HEK293 (cell line): ENCODE measurements around the gene ADK.

Source experiments
- GLI4 ChIP-seq: fragments of 450-650 bp; formaldehyde crosslinking; IDR thresholded peaks from 2 replicates; pipeline ENCODE4 v1.5.1; 2016; ENCODE audit warnings: missing biosample characterization, missing genetic modification characterization
- IKZF3 ChIP-seq: fragments of 450-650 bp; IDR thresholded peaks from 2 replicates; pipeline ENCODE4 v1.5.0; 2018; ENCODE audit warnings: missing biosample characterization, mild to moderate bottlenecking, missing genetic modification characterization, moderate library complexity
- SALL2 ChIP-seq: fragments of 450-650 bp; formaldehyde crosslinking; IDR thresholded peaks from 2 replicates; pipeline ENCODE4 v1.5.0; 2017; ENCODE audit warnings: missing biosample characterization, mild to moderate bottlenecking, missing genetic modification characterization, borderline replicate concordance
- SCRT1 ChIP-seq: fragments of 450-650 bp; formaldehyde crosslinking; IDR thresholded peaks from 2 replicates; pipeline ENCODE4 v1.5.1; 2016; ENCODE audit warnings: missing biosample characterization, missing genetic modification characterization, borderline replicate concordance
- SETDB1 ChIP-seq: IDR thresholded peaks from one replicate; pipeline ENCODE4 v1.6.1; 2017; ENCODE audit warnings: mild to moderate bottlenecking, low read length, moderate library complexity, mixed read lengths; ENCODE audit not compliant: insufficient read length
- TCF7L2 ChIP-seq: IDR thresholded peaks from 2 replicates; pipeline ENCODE4 v1.6.1; 2011; ENCODE audit warnings: low read depth, mild to moderate bottlenecking, inconsistent platforms, low read length, moderate library complexity, borderline replicate concordance
- TRIM28 ChIP-seq: IDR thresholded peaks from 2 replicates; pipeline ENCODE4 v1.6.1; 2011; ENCODE audit warnings: low read length, control low read depth, borderline replicate concordance
- ZBTB17 ChIP-seq: fragments of 450-650 bp; formaldehyde crosslinking; IDR thresholded peaks from 2 replicates; pipeline ENCODE4 v1.5.1; 2016; ENCODE audit warnings: missing biosample characterization, missing genetic modification characterization
- ZBTB7A ChIP-seq: fragments of 450-650 bp; formaldehyde crosslinking; IDR thresholded peaks from 2 replicates; pipeline ENCODE4 v1.5.1; 2016; ENCODE audit warnings: low read depth, missing biosample characterization, missing genetic modification characterization
- ZNF132 ChIP-seq: fragments of 450-650 bp; formaldehyde crosslinking; IDR thresholded peaks from 2 replicates; pipeline ENCODE4 v1.5.1; 2017; ENCODE audit warnings: missing biosample characterization, missing genetic modification characterization, borderline replicate concordance
- ZNF140 ChIP-seq: fragments of 450-650 bp; formaldehyde crosslinking; IDR thresholded peaks from 2 replicates; pipeline ENCODE4 v1.5.1; 2016; ENCODE audit warnings: missing biosample characterization, missing genetic modification characterization
- ZNF146 ChIP-seq: fragments of 450-650 bp; formaldehyde crosslinking; IDR thresholded peaks from 2 replicates; pipeline ENCODE4 v1.5.1; 2016; ENCODE audit warnings: missing biosample characterization, missing genetic modification characterization
- ZNF2 ChIP-seq: fragments of 450-650 bp; formaldehyde crosslinking; IDR thresholded peaks from 2 replicates; pipeline ENCODE4 v1.5.1; 2016; ENCODE audit warnings: missing biosample characterization, missing genetic modification characterization
- ZNF239 ChIP-seq: fragments of 450-650 bp; formaldehyde crosslinking; IDR thresholded peaks from 2 replicates; pipeline ENCODE4 v1.5.1; 2016; ENCODE audit warnings: missing biosample characterization, missing genetic modification characterization
- ZNF24 ChIP-seq: fragments of 450-650 bp; formaldehyde crosslinking; IDR thresholded peaks from 2 replicates; pipeline ENCODE4 v1.5.1; 2016; ENCODE audit warnings: missing biosample characterization, missing genetic modification characterization
- ZNF274 ChIP-seq, 2 experiments: fragments of 200-500 bp in 1 of 2; fragments of 450-650 bp in 1 of 2; sonication (Bioruptor generic) in 1 of 2; formaldehyde crosslinking in 1 of 2; IDR thresholded peaks; 2 replicates each; pipeline versions ENCODE4 v1.5.1 to v1.6.1; 2014 to 2016; ENCODE audit warnings: borderline replicate concordance in 1 of 2, inconsistent platforms in 1 of 2, low read length in 1 of 2, missing biosample characterization in 1 of 2, missing genetic modification characterization in 1 of 2
- ZNF391 ChIP-seq: fragments of 450-650 bp; formaldehyde crosslinking; IDR thresholded peaks from 2 replicates; pipeline ENCODE4 v1.5.1; 2016; ENCODE audit warnings: low read depth, missing biosample characterization, missing genetic modification characterization, borderline replicate concordance
- ZNF423 ChIP-seq: fragments of 450-650 bp; formaldehyde crosslinking; IDR thresholded peaks from 2 replicates; pipeline ENCODE4 v1.5.1; 2016; ENCODE audit warnings: missing biosample characterization, missing genetic modification characterization
- ZNF426 ChIP-seq: fragments of 450-650 bp; formaldehyde crosslinking; IDR thresholded peaks from 2 replicates; pipeline ENCODE4 v1.5.1; 2017; ENCODE audit warnings: missing biosample characterization, missing genetic modification characterization, mild to moderate bottlenecking, inconsistent platforms, moderate library complexity
- ZNF48 ChIP-seq: fragments of 450-650 bp; formaldehyde crosslinking; IDR thresholded peaks from 2 replicates; pipeline ENCODE4 v1.5.1; 2016; ENCODE audit warnings: missing biosample characterization, missing genetic modification characterization
- ZNF521 ChIP-seq: fragments of 450-650 bp; formaldehyde crosslinking; IDR thresholded peaks from 2 replicates; pipeline ENCODE4 v1.5.1; 2017; ENCODE audit warnings: missing biosample characterization, mild to moderate bottlenecking, missing genetic modification characterization
- ZNF560 ChIP-seq: fragments of 450-650 bp; formaldehyde crosslinking; IDR thresholded peaks from 2 replicates; pipeline ENCODE4 v1.5.1; 2017; ENCODE audit warnings: missing biosample characterization, missing genetic modification characterization, borderline replicate concordance
- ZNF629 ChIP-seq: fragments of 450-650 bp; formaldehyde crosslinking; IDR thresholded peaks from 2 replicates; pipeline ENCODE4 v1.5.1; 2017; ENCODE audit warnings: missing biosample characterization, missing genetic modification characterization
- ZNF654 ChIP-seq: fragments of 450-650 bp; formaldehyde crosslinking; IDR thresholded peaks from 2 replicates; pipeline ENCODE4 v1.5.1; 2016; ENCODE audit warnings: low read depth, missing biosample characterization, missing genetic modification characterization
- ZNF664 ChIP-seq: fragments of 450-650 bp; formaldehyde crosslinking; IDR thresholded peaks from 2 replicates; pipeline ENCODE4 v1.5.1; 2016; ENCODE audit warnings: missing biosample characterization, missing genetic modification characterization
- ZNF677 ChIP-seq: fragments of 450-650 bp; IDR thresholded peaks from 2 replicates; pipeline ENCODE4 v1.5.0; 2018; ENCODE audit warnings: missing biosample characterization, mild to moderate bottlenecking, missing genetic modification characterization, moderate library complexity
- ZNF701 ChIP-seq: fragments of 450-650 bp; formaldehyde crosslinking; IDR thresholded peaks from 2 replicates; pipeline ENCODE4 v1.5.1; 2016; ENCODE audit warnings: missing biosample characterization, missing genetic modification characterization
- ZNF747 ChIP-seq: fragments of 450-650 bp; formaldehyde crosslinking; IDR thresholded peaks from 2 replicates; pipeline ENCODE4 v1.5.1; 2016; ENCODE audit warnings: missing biosample characterization, missing genetic modification characterization
- ZNF768 ChIP-seq: fragments of 450-650 bp; formaldehyde crosslinking; IDR thresholded peaks from 2 replicates; pipeline ENCODE4 v1.5.1; 2018; ENCODE audit warnings: missing biosample characterization, mild to moderate bottlenecking, missing genetic modification characterization
- ZNF776 ChIP-seq: fragments of 450-650 bp; formaldehyde crosslinking; IDR thresholded peaks from 2 replicates; pipeline ENCODE4 v1.5.0; 2017; ENCODE audit warnings: missing biosample characterization, missing genetic modification characterization, borderline replicate concordance
- ZNF777 ChIP-seq: fragments of 450-650 bp; formaldehyde crosslinking; IDR thresholded peaks from 2 replicates; pipeline ENCODE4 v1.5.1; 2017; ENCODE audit warnings: missing biosample characterization, missing genetic modification characterization, borderline replicate concordance
- TF ChIP-seq, protein P1 (sequence below): fragments of 450-650 bp; formaldehyde crosslinking; IDR thresholded peaks from 2 replicates; pipeline ENCODE4 v1.5.1; 2016; ENCODE audit warnings: missing biosample characterization, missing genetic modification characterization
- TF ChIP-seq, protein P2 (sequence below): fragments of 450-650 bp; formaldehyde crosslinking; IDR thresholded peaks from 2 replicates; pipeline ENCODE4 v1.5.1; 2016; ENCODE audit warnings: missing biosample characterization, missing genetic modification characterization
- TF ChIP-seq, protein P3 (sequence below): fragments of 450-650 bp; formaldehyde crosslinking; IDR thresholded peaks from 2 replicates; pipeline ENCODE4 v1.5.1; 2016; ENCODE audit warnings: missing biosample characterization, missing genetic modification characterization
- TF ChIP-seq, protein P4 (sequence below): fragments of 450-650 bp; formaldehyde crosslinking; IDR thresholded peaks from 2 replicates; pipeline ENCODE4 v1.5.1; 2017; ENCODE audit warnings: missing biosample characterization, missing genetic modification characterization

The ADK gene

DNA sequence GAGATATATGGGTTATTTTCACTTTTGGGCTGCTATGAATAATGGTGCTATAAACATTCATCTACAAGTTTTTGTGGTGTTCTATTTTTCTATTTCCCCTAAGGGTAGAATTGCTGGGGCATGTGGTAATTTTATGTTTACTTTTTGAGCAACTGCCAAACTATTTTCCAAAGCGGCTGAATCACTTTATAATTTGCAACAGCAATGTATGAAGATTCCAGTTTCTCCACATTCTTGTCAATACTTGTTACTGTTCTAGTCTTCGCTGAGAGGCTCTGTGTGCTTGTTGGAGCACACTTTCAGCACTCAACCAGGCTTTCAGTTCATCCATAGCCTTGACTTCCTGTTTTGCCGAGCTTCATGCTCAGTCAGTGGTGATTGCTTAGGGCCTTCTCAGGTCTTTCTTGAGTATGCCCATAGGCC lies 39.0 kb downstream of the ADK start (continued):
- TF ChIP-seq ZNF274 (IDR thresholded peaks at IDR 0.05; ENCODE audit: low read length) = no peak
- TF ChIP-seq ZNF274 (tag by site-specific recombination; IDR thresholded peaks at IDR 0.05; ENCODE audit: borderline replicate concordance) = no peak
- 0 out of 2 replicates have a peak, but pooled peaks have one; percentile 1 for TF ChIP-seq ZNF654 (tag by site-specific recombination)
- TF ChIP-seq TRIM28 = peak; percentile 49; the same call in 1 of the 2 replicates
- TF ChIP-seq ZNF677 = no peak
- TF ChIP-seq ZNF664 = 0 out of 2 replicates have a peak, but pooled peaks have one; percentile 3
- TF ChIP-seq ZNF2 (tag by site-specific recombination) = 0 out of 2 replicates have a peak, but pooled peaks have one; percentile 36
- TF ChIP-seq, protein P1, sequence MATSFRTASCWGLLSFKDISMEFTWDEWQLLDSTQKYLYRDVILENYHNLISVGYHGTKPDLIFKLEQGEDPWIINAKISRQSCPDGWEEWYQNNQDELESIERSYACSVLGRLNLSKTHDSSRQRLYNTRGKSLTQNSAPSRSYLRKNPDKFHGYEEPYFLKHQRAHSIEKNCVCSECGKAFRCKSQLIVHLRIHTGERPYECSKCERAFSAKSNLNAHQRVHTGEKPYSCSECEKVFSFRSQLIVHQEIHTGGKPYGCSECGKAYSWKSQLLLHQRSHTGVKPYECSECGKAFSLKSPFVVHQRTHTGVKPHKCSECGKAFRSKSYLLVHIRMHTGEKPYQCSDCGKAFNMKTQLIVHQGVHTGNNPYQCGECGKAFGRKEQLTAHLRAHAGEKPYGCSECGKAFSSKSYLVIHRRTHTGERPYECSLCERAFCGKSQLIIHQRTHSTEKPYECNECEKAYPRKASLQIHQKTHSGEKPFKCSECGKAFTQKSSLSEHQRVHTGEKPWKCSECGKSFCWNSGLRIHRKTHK (tag by site-specific recombination) = no peak
- TF ChIP-seq ZNF146 (tag by site-specific recombination) = no peak
- TF ChIP-seq, protein P2, sequence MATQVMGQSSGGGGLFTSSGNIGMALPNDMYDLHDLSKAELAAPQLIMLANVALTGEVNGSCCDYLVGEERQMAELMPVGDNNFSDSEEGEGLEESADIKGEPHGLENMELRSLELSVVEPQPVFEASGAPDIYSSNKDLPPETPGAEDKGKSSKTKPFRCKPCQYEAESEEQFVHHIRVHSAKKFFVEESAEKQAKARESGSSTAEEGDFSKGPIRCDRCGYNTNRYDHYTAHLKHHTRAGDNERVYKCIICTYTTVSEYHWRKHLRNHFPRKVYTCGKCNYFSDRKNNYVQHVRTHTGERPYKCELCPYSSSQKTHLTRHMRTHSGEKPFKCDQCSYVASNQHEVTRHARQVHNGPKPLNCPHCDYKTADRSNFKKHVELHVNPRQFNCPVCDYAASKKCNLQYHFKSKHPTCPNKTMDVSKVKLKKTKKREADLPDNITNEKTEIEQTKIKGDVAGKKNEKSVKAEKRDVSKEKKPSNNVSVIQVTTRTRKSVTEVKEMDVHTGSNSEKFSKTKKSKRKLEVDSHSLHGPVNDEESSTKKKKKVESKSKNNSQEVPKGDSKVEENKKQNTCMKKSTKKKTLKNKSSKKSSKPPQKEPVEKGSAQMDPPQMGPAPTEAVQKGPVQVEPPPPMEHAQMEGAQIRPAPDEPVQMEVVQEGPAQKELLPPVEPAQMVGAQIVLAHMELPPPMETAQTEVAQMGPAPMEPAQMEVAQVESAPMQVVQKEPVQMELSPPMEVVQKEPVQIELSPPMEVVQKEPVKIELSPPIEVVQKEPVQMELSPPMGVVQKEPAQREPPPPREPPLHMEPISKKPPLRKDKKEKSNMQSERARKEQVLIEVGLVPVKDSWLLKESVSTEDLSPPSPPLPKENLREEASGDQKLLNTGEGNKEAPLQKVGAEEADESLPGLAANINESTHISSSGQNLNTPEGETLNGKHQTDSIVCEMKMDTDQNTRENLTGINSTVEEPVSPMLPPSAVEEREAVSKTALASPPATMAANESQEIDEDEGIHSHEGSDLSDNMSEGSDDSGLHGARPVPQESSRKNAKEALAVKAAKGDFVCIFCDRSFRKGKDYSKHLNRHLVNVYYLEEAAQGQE (tag by site-specific recombination) = peak; percentile 20; the same call in 1 of the 2 replicates
- no peak for TF ChIP-seq ZNF423 (tag by site-specific recombination)
- TF ChIP-seq ZNF701 (tag by site-specific recombination) = no peak
- no peak for TF ChIP-seq ZBTB7A
- TF ChIP-seq ZNF777 (tag by site-specific recombination) = no peak
- TF ChIP-seq IKZF3 = peak; percentile 48; the same call in 1 of the 2 replicates
- TF ChIP-seq TCF7L2 = no peak
- no peak for TF ChIP-seq ZNF132 (tag by site-specific recombination)
- TF ChIP-seq ZNF560 (tag by site-specific recombination) = no peak
- no peak for TF ChIP-seq GLI4
- peak; percentile 77 for TF ChIP-seq ZNF629 (tag by site-specific recombination)
- no peak for TF ChIP-seq SCRT1 (tag by site-specific recombination)
- TF ChIP-seq, protein P3, sequence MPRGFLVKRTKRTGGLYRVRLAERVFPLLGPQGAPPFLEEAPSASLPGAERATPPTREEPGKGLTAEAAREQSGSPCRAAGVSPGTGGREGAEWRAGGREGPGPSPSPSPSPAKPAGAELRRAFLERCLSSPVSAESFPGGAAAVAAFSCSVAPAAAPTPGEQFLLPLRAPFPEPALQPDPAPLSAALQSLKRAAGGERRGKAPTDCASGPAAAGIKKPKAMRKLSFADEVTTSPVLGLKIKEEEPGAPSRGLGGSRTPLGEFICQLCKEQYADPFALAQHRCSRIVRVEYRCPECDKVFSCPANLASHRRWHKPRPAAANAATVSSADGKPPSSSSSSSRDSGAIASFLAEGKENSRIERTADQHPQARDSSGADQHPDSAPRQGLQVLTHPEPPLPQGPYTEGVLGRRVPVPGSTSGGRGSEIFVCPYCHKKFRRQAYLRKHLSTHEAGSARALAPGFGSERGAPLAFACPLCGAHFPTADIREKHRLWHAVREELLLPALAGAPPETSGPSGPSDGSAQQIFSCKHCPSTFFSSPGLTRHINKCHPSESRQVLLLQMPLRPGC (tag by site-specific recombination) = peak; percentile 70; the same call in 1 of the 2 replicates
- TF ChIP-seq ZNF391 (tag by site-specific recombination) = no peak
- no peak for TF ChIP-seq ZNF768 (tag by site-specific recombination)
- TF ChIP-seq ZNF239 (tag by site-specific recombination) = no peak
- no peak for TF ChIP-seq SETDB1
- TF ChIP-seq ZNF48 (tag by site-specific recombination) = no peak
- no peak for TF ChIP-seq ZNF521 (tag by site-specific recombination)
- no peak for TF ChIP-seq ZNF776 (tag by site-specific recombination)
- TF ChIP-seq ZNF24 (tag by site-specific recombination) = no peak
- no peak for TF ChIP-seq SALL2 (tag by site-specific recombination)
- no peak for TF ChIP-seq ZNF140 (tag by site-specific recombination)
- TF ChIP-seq ZNF426 (tag by site-specific recombination) = no peak
- peak; percentile 90 for TF ChIP-seq ZBTB17 (tag by site-specific recombination)
- TF ChIP-seq, protein P4, sequence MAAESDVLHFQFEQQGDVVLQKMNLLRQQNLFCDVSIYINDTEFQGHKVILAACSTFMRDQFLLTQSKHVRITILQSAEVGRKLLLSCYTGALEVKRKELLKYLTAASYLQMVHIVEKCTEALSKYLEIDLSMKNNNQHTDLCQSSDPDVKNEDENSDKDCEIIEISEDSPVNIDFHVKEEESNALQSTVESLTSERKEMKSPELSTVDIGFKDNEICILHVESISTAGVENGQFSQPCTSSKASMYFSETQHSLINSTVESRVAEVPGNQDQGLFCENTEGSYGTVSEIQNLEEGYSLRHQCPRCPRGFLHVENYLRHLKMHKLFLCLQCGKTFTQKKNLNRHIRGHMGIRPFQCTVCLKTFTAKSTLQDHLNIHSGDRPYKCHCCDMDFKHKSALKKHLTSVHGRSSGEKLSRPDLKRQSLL (tag by site-specific recombination) = no peak
- no peak for TF ChIP-seq ZNF747
